Measurements from ENCODE around the gene TBRG4. TPM values are rescaled to one million over a fixed set of nuclear protein-coding genes. Genes with fewer than 3 reads are reported as not detected.

The TBRG4 gene
- total RNA-seq, 2 donors from 2014 or later, result 46.4 to 76.3 TPM

GRCh38 chr7:45148653-45148973 is 37.1 kb upstream of the TBRG4 start:
- Histone ChIP-seq H3K27me3 (replicated peaks; ENCODE audit: insufficient read depth) (no peaks in the 10 kb centered on the region), H3K9me3 (no peaks in the 10 kb centered on the region), H3K36me3 (no peaks in the 10 kb centered on the region), H3K4me1 (replicated peaks) (no peaks in the 10 kb centered on the region), H3K4me3 (no peak overlapping the region), H3K27ac (no peak overlapping the region)
- no peak for DNase-seq (ENCODE audit: low spot score)
- intact Hi-C loops (cut with DNase I), result no loop called here
- TF ChIP-seq CTCF (IDR thresholded peaks at IDR 0.05) (no peak), POLR2AphosphoS5 (IDR thresholded peaks at IDR 0.05) (no peak), POLR2A (IDR thresholded peaks at IDR 0.05) (no peak)
- 76% methylated on average over 10 of the region's 10 CpGs for WGBS

GRCh38 chr7:45147858-45148652 is 36.6 kb upstream of the TBRG4 start:
- H3K36me3 ChIP-seq, result no peaks in the 10 kb centered on the region
- no peaks in the 10 kb centered on the region for H3K27me3 ChIP-seq (replicated peaks; ENCODE audit: insufficient read depth)
- no peak overlapping the region for H3K27ac ChIP-seq
- WGBS, result 44% methylated on average over 31 of the region's 32 CpGs
- intact Hi-C loops (cut with DNase I), result no loop called here
- no peak overlapping the region for H3K4me3 ChIP-seq
- DNase-seq (ENCODE audit: low spot score), result no peak
- H3K9me3 ChIP-seq, result no peaks in the 10 kb centered on the region
- TF ChIP-seq CTCF (IDR thresholded peaks at IDR 0.05), result no peak
- TF ChIP-seq POLR2A (IDR thresholded peaks at IDR 0.05), result no peak
- no peak for TF ChIP-seq POLR2AphosphoS5 (IDR thresholded peaks at IDR 0.05)
- H3K4me1 ChIP-seq (replicated peaks), result no peaks in the 10 kb centered on the region

GRCh38 chr7:45146531-45147379 is 35.3 kb upstream of the TBRG4 start:
- Histone ChIP-seq H3K36me3 (no peaks in the 10 kb centered on the region), H3K4me1 (replicated peaks) (no peaks in the 10 kb centered on the region), H3K27ac (no peak overlapping the region), H3K4me3 (no peak overlapping the region), H3K9me3 (no peaks in the 10 kb centered on the region), H3K27me3 (replicated peaks; ENCODE audit: insufficient read depth) (no peaks in the 10 kb centered on the region)
- TF ChIP-seq CTCF (IDR thresholded peaks at IDR 0.05), result no peak
- no peak for TF ChIP-seq POLR2A (IDR thresholded peaks at IDR 0.05)
- no peak for TF ChIP-seq POLR2AphosphoS5 (IDR thresholded peaks at IDR 0.05)
- intact Hi-C loops (cut with DNase I), result no loop called here
- WGBS, result 83% methylated on average over 19 of the region's 19 CpGs
- no peak for DNase-seq (ENCODE audit: low spot score)

GRCh38 chr7:45145881-45146280 is 34.4 kb upstream of the TBRG4 start:
- 96% methylated on average over 7 of the region's 7 CpGs for WGBS
- DNase-seq (ENCODE audit: low spot score), result no peak
- H3K27me3 ChIP-seq (replicated peaks; ENCODE audit: insufficient read depth), result no peaks in the 10 kb centered on the region

More at GRCh38 chr7:45145881-45146280, 34.4 kb upstream of the TBRG4 start:
- TF ChIP-seq POLR2A (IDR thresholded peaks at IDR 0.05), result no peak
- TF ChIP-seq CTCF (IDR thresholded peaks at IDR 0.05), result no peak
- TF ChIP-seq POLR2AphosphoS5 (IDR thresholded peaks at IDR 0.05), result no peak
- H3K4me3 ChIP-seq, result no peak overlapping the region
- no peaks in the 10 kb centered on the region for H3K9me3 ChIP-seq
- H3K4me1 ChIP-seq (replicated peaks), result no peaks in the 10 kb centered on the region
- H3K36me3 ChIP-seq, result no peaks in the 10 kb centered on the region
- H3K27ac ChIP-seq, result no peak overlapping the region
- intact Hi-C loops (cut with DNase I), result no loop called here
